ENCODE results near the gene FGGY. TPM values are rescaled to one million over a fixed set of nuclear protein-coding genes. Genes with fewer than 3 reads are reported as not detected.

Gene FGGY
- total RNA-seq, 1 donor from 2014 or later = 52.2 TPM

- Histone ChIP-seq H3K4me1 (ENCODE audit: control insufficient read depth in 3 of 3, insufficient read depth in 3 of 3, low read length in 3 of 3) (peaks cover 8 to 36% (median 13%) of the 10 kb centered on the region in 3 donors), H3K4me3 (ENCODE audit: low read length in 3 of 3) (peak overlapping the region; percentile 23 to 60 (median 27))
Observed at GRCh38 chr1:59697150-59697800, 400.4 kb downstream of the FGGY start.

GRCh38 chr1:59698386-59698785 is 401.5 kb downstream of the FGGY start:
- Histone ChIP-seq H3K9me3 (ENCODE audit: control insufficient read depth in 3 of 3, low read length in 3 of 3) (no peaks in the 10 kb centered on the region), H3K27me3 (ENCODE audit: control insufficient read depth in 3 of 3, insufficient read depth in 3 of 3, low read length in 3 of 3) (no peaks in the 10 kb centered on the region), H3K36me3 (ENCODE audit: control insufficient read depth in 3 of 3, insufficient read depth in 3 of 3, low read length in 3 of 3) (no peaks in the 10 kb centered on the region), H3K27ac (ENCODE audit: low read depth, low read length) (peak overlapping the region; percentile 78), H3K9ac (ENCODE audit: low read depth in 1 of 3, low read length in 3 of 3) (peak overlapping the region in 2 of 3 donors; percentile 52 to 71), H3K4me1 (ENCODE audit: control insufficient read depth in 3 of 3, insufficient read depth in 3 of 3, low read length in 3 of 3) (peaks cover 13 to 45% (median 16%) of the 10 kb centered on the region in 3 donors), H3K4me3 (ENCODE audit: low read length in 3 of 3) (peak overlapping the region in 1 of 3 donors; percentile 40)

More at GRCh38 chr1:59697150-59697800, 400.4 kb downstream of the FGGY start:
- Histone ChIP-seq H3K27me3 (ENCODE audit: control insufficient read depth in 3 of 3, insufficient read depth in 3 of 3, low read length in 3 of 3) (no peaks in the 10 kb centered on the region), H3K9me3 (ENCODE audit: control insufficient read depth in 3 of 3, low read length in 3 of 3) (no peaks in the 10 kb centered on the region), H3K36me3 (ENCODE audit: control insufficient read depth in 3 of 3, insufficient read depth in 3 of 3, low read length in 3 of 3) (no peaks in the 10 kb centered on the region), H3K9ac (ENCODE audit: low read depth in 1 of 3, low read length in 3 of 3) (peak overlapping the region; percentile 10 to 51 (median 46)), H3K27ac (ENCODE audit: low read depth, low read length) (peak overlapping the region; percentile 78)

DNA sequence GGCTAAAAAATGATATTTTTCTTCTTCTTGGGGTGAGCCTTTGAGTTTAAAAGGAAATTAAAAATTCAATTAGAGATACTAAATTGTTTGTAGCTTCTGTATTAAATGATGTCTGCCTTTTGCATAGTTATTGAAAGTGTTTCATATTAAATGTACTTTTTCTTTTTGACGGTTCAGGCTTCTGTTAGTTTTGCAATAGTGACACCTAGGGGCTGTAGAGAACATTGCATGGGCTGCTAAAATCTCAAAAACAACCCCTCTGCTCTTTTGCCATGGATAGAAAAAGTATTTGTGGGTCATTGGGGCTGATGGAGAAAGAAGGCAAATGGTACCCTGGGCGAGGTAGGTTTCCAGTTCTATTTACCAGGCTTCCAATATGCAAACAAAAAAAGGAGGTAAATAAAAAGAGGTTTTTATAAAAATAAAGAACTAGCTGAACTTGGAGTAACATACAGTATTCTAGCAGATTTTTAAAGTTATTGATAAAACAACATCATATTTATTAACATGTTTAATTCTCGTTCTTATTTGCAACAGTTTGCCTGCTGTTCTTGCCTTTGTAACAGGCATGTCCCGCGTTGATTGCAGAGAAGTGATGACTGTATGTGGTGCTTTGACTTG is 402.4 kb downstream of the FGGY start:
- Histone ChIP-seq H3K9ac (ENCODE audit: low read depth in 1 of 3, low read length in 3 of 3) (peak overlapping the region; percentile 28 to 71 (median 52)), H3K36me3 (ENCODE audit: control insufficient read depth in 3 of 3, insufficient read depth in 3 of 3, low read length in 3 of 3) (no peaks in the 10 kb centered on the region), H3K27me3 (ENCODE audit: control insufficient read depth in 3 of 3, insufficient read depth in 3 of 3, low read length in 3 of 3) (no peaks in the 10 kb centered on the region), H3K4me3 (ENCODE audit: low read length in 3 of 3) (no peak overlapping the region), H3K9me3 (ENCODE audit: control insufficient read depth in 3 of 3, low read length in 3 of 3) (no peaks in the 10 kb centered on the region), H3K4me1 (ENCODE audit: control insufficient read depth in 3 of 3, insufficient read depth in 3 of 3, low read length in 3 of 3) (peaks cover 16 to 52% (median 21%) of the 10 kb centered on the region in 3 donors), H3K27ac (ENCODE audit: low read depth, low read length) (peak overlapping the region; percentile 78)

DNA sequence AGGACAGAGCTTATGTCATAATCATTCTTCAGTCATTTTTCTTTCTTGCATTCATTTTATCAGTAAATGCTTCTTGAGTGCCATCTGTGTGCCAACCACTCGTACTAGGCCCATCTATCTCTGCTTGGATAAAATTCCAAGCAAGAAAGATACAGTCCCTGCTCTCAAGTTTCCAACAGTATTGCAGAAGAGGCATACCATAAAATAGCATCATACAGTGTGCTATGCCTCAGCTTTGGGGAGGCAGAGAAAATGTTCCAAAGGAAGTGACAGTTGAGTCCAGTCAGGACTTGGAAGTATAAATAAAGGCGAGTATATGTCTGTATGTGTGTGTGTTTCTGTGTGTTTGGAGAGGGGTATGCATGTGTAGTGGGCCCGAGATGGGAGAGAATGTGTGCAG is 404.5 kb downstream of the FGGY start:
- Histone ChIP-seq H3K9ac (ENCODE audit: low read depth in 1 of 3, low read length in 3 of 3) (no peak overlapping the region), H3K36me3 (ENCODE audit: control insufficient read depth in 3 of 3, insufficient read depth in 3 of 3, low read length in 3 of 3) (no peaks in the 10 kb centered on the region), H3K4me1 (ENCODE audit: control insufficient read depth in 3 of 3, insufficient read depth in 3 of 3, low read length in 3 of 3) (peaks cover 25 to 63% (median 30%) of the 10 kb centered on the region in 3 donors), H3K9me3 (ENCODE audit: control insufficient read depth in 3 of 3, low read length in 3 of 3) (no peaks in the 10 kb centered on the region), H3K4me3 (ENCODE audit: low read length in 3 of 3) (no peak overlapping the region), H3K27ac (ENCODE audit: low read depth, low read length) (no peak overlapping the region), H3K27me3 (ENCODE audit: control insufficient read depth in 3 of 3, insufficient read depth in 3 of 3, low read length in 3 of 3) (no peaks in the 10 kb centered on the region)

- Histone ChIP-seq H3K9me3 (ENCODE audit: control insufficient read depth in 3 of 3, low read length in 3 of 3) (no peaks in the 10 kb centered on the region), H3K9ac (ENCODE audit: low read depth in 1 of 3, low read length in 3 of 3) (no peak overlapping the region), H3K4me1 (ENCODE audit: control insufficient read depth in 3 of 3, insufficient read depth in 3 of 3, low read length in 3 of 3) (peaks cover 30 to 69% (median 42%) of the 10 kb centered on the region in 3 donors), H3K36me3 (ENCODE audit: control insufficient read depth in 3 of 3, insufficient read depth in 3 of 3, low read length in 3 of 3) (no peaks in the 10 kb centered on the region), H3K27ac (ENCODE audit: low read depth, low read length) (peak overlapping the region; percentile 54), H3K27me3 (ENCODE audit: control insufficient read depth in 3 of 3, insufficient read depth in 3 of 3, low read length in 3 of 3) (no peaks in the 10 kb centered on the region), H3K4me3 (ENCODE audit: low read length in 3 of 3) (no peak overlapping the region)
Observed at GRCh38 chr1:59703226-59703917, 406.5 kb downstream of the FGGY start.

GRCh38 chr1:59703918-59704378 is 407.1 kb downstream of the FGGY start:
- Histone ChIP-seq H3K27me3 (ENCODE audit: control insufficient read depth in 3 of 3, insufficient read depth in 3 of 3, low read length in 3 of 3) (no peaks in the 10 kb centered on the region), H3K27ac (ENCODE audit: low read depth, low read length) (peak overlapping the region; percentile 54), H3K9me3 (ENCODE audit: control insufficient read depth in 3 of 3, low read length in 3 of 3) (no peaks in the 10 kb centered on the region), H3K4me3 (ENCODE audit: low read length in 3 of 3) (no peak overlapping the region), H3K4me1 (ENCODE audit: control insufficient read depth in 3 of 3, insufficient read depth in 3 of 3, low read length in 3 of 3) (peaks cover 26 to 65% (median 39%) of the 10 kb centered on the region in 3 donors), H3K9ac (ENCODE audit: low read depth in 1 of 3, low read length in 3 of 3) (no peak overlapping the region), H3K36me3 (ENCODE audit: control insufficient read depth in 3 of 3, insufficient read depth in 3 of 3, low read length in 3 of 3) (no peaks in the 10 kb centered on the region)

DNA sequence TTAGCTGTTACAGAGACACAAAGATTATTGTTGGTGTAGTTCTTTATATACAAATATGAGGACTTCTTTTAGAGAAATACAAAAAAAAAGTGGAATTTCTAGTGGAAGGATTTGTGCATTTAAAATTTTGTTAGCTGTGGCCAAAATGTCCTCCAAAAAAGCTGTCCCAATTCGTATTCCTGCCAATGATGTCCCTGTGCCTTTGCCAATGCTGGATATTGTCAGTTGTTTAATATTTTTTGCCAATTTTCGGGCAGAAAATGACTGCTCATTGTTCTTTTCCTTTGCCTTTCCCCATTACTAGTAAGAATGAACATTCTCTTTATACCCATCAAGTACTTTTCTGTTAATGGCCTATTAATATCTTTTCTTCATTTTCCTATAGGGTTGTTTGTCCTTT is 407.8 kb downstream of the FGGY start:
- Histone ChIP-seq H3K9ac (ENCODE audit: low read depth in 1 of 3, low read length in 3 of 3) (no peak overlapping the region), H3K27me3 (ENCODE audit: control insufficient read depth in 3 of 3, insufficient read depth in 3 of 3, low read length in 3 of 3) (no peaks in the 10 kb centered on the region), H3K27ac (ENCODE audit: low read depth, low read length) (peak overlapping the region; percentile 63), H3K36me3 (ENCODE audit: control insufficient read depth in 3 of 3, insufficient read depth in 3 of 3, low read length in 3 of 3) (no peaks in the 10 kb centered on the region), H3K4me1 (ENCODE audit: control insufficient read depth in 3 of 3, insufficient read depth in 3 of 3, low read length in 3 of 3) (peaks cover 21 to 70% (median 39%) of the 10 kb centered on the region in 3 donors), H3K9me3 (ENCODE audit: control insufficient read depth in 3 of 3, low read length in 3 of 3) (no peaks in the 10 kb centered on the region), H3K4me3 (ENCODE audit: low read length in 3 of 3) (no peak overlapping the region)

GRCh38 chr1:59705466-59706302 is 408.8 kb downstream of the FGGY start:
- peaks cover 21 to 68% (median 39%) of the 10 kb centered on the region in 3 donors for H3K4me1 ChIP-seq (ENCODE audit: control insufficient read depth in 3 of 3, insufficient read depth in 3 of 3, low read length in 3 of 3)
- H3K27ac ChIP-seq (ENCODE audit: low read depth, low read length) = peak overlapping the region; percentile 63
- no peaks in the 10 kb centered on the region for H3K9me3 ChIP-seq (ENCODE audit: control insufficient read depth in 3 of 3, low read length in 3 of 3)
- no peak overlapping the region for H3K9ac ChIP-seq (ENCODE audit: low read depth in 1 of 3, low read length in 3 of 3)
- no peaks in the 10 kb centered on the region for H3K36me3 ChIP-seq (ENCODE audit: control insufficient read depth in 3 of 3, insufficient read depth in 3 of 3, low read length in 3 of 3)
- H3K27me3 ChIP-seq (ENCODE audit: control insufficient read depth in 3 of 3, insufficient read depth in 3 of 3, low read length in 3 of 3) = no peaks in the 10 kb centered on the region
- H3K4me3 ChIP-seq (ENCODE audit: low read length in 3 of 3) = no peak overlapping the region

- H3K4me3 ChIP-seq (ENCODE audit: low read length in 3 of 3) = no peak overlapping the region
- H3K9ac ChIP-seq (ENCODE audit: low read depth in 1 of 3, low read length in 3 of 3) = no peak overlapping the region
- H3K27me3 ChIP-seq (ENCODE audit: control insufficient read depth in 3 of 3, insufficient read depth in 3 of 3, low read length in 3 of 3) = no peaks in the 10 kb centered on the region
- H3K27ac ChIP-seq (ENCODE audit: low read depth, low read length) = peak overlapping the region; percentile 63
- no peaks in the 10 kb centered on the region for H3K9me3 ChIP-seq (ENCODE audit: control insufficient read depth in 3 of 3, low read length in 3 of 3)
- H3K36me3 ChIP-seq (ENCODE audit: control insufficient read depth in 3 of 3, insufficient read depth in 3 of 3, low read length in 3 of 3) = no peaks in the 10 kb centered on the region
- peaks cover 21 to 65% (median 39%) of the 10 kb centered on the region in 3 donors for H3K4me1 ChIP-seq (ENCODE audit: control insufficient read depth in 3 of 3, insufficient read depth in 3 of 3, low read length in 3 of 3)
Observed at GRCh38 chr1:59706303-59706599, 409.4 kb downstream of the FGGY start.
